Ascending aorta (tissue), 2 donors: ENCODE data around the gene MRPL27. TPM values are rescaled to one million over a fixed set of nuclear protein-coding genes. Genes with fewer than 3 reads are reported as not detected.

Experiments
- DNase-seq, 2 donors: peaks; one replicate each; pipeline ENCODE4 v3.0.0-alpha.2; 2019; ENCODE audit warnings: low spot score in 2 of 2
- H3K27ac ChIP-seq, 2 donors: fragments of 200-600 bp; sonication (generic); one replicate each; pipeline ENCODE4 v1.5.1; 2016 to 2017; ENCODE audit warnings: mild to moderate bottlenecking in 1 of 2
- H3K27me3 ChIP-seq: fragments of 200-600 bp; sonication (generic); one replicate; pipeline ENCODE4 v1.5.1; 2017
- H3K36me3 ChIP-seq, 2 donors: fragments of 200-600 bp; sonication (generic); one replicate each; pipeline ENCODE4 v1.5.1; 2016
- H3K4me1 ChIP-seq, 2 donors: fragments of 200-600 bp; sonication (generic); one replicate each; pipeline ENCODE4 v1.5.1; 2016 to 2017; ENCODE audit warnings: mild to moderate bottlenecking in 1 of 2
- H3K4me3 ChIP-seq, 2 donors: fragments of 200-600 bp; sonication (generic); one replicate each; pipeline ENCODE4 v1.5.1; 2016 to 2017; ENCODE audit warnings: mild to moderate bottlenecking in 1 of 2
- H3K9me3 ChIP-seq, 2 donors: fragments of 200-600 bp; sonication (generic); one replicate each; pipeline ENCODE4 v1.5.1; 2016
- intact Hi-C: fragments of 100-400 bp; cut with DNase I; formaldehyde crosslinking; loops from one replicate; pipeline ENCODE4 v1.15.1; 2023
- total RNA-seq: library from RNA; depleted of rRNA; stranded (reverse); fragments of >200 nt; gene quantifications from one replicate; pipeline ENCODE4 v1.1.0, GENCODE V29; 2016
- TF ChIP-seq, protein P1 (sequence below), 3 experiments: fragments of 200-600 bp in 2 of 3; fragments of 450-650 bp in 1 of 3; sonication (generic) in 2 of 3; IDR thresholded peaks; one replicate each; pipeline ENCODE4 v1.5.1; 2016 to 2019; ENCODE audit warnings: antibody characterized with exemption in 3 of 3, mild to moderate bottlenecking in 1 of 3, moderate library complexity in 1 of 3

Gene MRPL27
- total RNA-seq, 1 donor from 2014 or later, result 28.9 TPM

GRCh38 chr17:50365165-50365564 lies 7.8 kb downstream of the MRPL27 start:
- Histone ChIP-seq H3K4me1 (peaks cover 0 to 4% of the 10 kb centered on the region in 2 donors), H3K27ac (no peak overlapping the region), H3K27me3 (no peaks in the 10 kb centered on the region), H3K9me3 (no peaks in the 10 kb centered on the region), H3K4me3 (no peak overlapping the region), H3K36me3 (peaks cover 44 to 46% of the 10 kb centered on the region in 2 donors)
- TF ChIP-seq, protein P1, sequence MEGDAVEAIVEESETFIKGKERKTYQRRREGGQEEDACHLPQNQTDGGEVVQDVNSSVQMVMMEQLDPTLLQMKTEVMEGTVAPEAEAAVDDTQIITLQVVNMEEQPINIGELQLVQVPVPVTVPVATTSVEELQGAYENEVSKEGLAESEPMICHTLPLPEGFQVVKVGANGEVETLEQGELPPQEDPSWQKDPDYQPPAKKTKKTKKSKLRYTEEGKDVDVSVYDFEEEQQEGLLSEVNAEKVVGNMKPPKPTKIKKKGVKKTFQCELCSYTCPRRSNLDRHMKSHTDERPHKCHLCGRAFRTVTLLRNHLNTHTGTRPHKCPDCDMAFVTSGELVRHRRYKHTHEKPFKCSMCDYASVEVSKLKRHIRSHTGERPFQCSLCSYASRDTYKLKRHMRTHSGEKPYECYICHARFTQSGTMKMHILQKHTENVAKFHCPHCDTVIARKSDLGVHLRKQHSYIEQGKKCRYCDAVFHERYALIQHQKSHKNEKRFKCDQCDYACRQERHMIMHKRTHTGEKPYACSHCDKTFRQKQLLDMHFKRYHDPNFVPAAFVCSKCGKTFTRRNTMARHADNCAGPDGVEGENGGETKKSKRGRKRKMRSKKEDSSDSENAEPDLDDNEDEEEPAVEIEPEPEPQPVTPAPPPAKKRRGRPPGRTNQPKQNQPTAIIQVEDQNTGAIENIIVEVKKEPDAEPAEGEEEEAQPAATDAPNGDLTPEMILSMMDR (IDR thresholded peaks at IDR 0.05), result no peak
- DNase-seq, result no peak
- intact Hi-C loops, result no loop called here

- Histone ChIP-seq H3K4me3 (no peak overlapping the region), H3K4me1 (peaks cover 0 to 4% of the 10 kb centered on the region in 2 donors), H3K36me3 (peaks cover 44 to 45% of the 10 kb centered on the region in 2 donors), H3K27me3 (no peaks in the 10 kb centered on the region), H3K9me3 (no peaks in the 10 kb centered on the region), H3K27ac (no peak overlapping the region)
- TF ChIP-seq, protein P1 (IDR thresholded peaks at IDR 0.05), result no peak
- no peak for DNase-seq
- intact Hi-C loops, result no loop called here
Measured at GRCh38 chr17:50364715-50365114, 8.3 kb downstream of the MRPL27 start.

- DNase-seq, result no peak
- H3K9me3 ChIP-seq, result no peaks in the 10 kb centered on the region
- TF ChIP-seq, protein P1 (IDR thresholded peaks at IDR 0.05), result no peak
- H3K36me3 ChIP-seq, result peaks cover 43% of the 10 kb centered on the region in 2 donors
- no peak overlapping the region for H3K4me3 ChIP-seq
- intact Hi-C loops, result no loop called here
- H3K4me1 ChIP-seq, result peaks cover 0 to 4% of the 10 kb centered on the region in 2 donors
- no peak overlapping the region for H3K27ac ChIP-seq
- H3K27me3 ChIP-seq, result no peaks in the 10 kb centered on the region
Measured at GRCh38 chr17:50364061-50364458, 8.9 kb downstream of the MRPL27 start.

DNA sequence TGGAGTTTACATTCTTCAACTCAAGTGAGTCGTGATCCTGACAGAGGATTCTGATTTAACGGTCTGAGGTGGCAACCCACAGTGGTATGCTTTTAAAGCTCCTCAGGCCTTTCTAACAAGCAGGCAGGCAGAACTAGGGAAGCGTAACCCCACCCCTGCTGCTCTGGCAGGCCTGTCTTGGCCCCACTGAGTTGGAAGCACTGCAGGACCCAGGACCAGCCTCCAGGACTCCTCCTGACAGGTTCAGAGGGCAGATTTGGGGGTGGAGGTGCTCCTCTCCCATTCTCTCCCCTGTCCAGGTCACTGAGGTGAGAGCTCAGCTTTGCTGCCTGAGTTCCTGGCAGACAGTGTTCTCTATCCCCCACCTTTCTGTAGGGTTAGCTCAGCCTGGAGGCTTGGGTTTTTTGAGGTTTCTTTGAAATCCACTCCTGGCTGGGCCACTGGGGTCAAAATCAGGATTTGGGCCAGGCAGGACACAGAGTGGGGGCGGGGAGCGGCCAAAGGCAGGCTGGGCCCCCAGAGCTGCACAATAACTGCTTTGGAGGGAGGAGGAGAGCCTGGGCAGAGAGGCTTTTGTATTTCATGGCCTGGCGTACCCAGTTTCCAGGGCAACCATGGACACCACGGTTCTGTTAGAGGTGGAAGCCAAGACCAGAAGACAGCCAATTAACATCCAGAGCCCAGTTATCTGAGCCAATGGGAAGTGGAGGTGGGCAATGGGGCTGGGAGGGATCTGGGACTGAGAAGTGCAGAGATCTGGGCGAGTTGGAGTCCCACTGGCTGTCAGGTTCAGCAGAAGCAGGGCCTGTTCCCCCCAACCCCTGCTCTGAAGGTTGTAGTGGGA lies 9.5 kb downstream of the MRPL27 start:
- Histone ChIP-seq H3K27ac (no peak overlapping the region), H3K27me3 (no peaks in the 10 kb centered on the region), H3K36me3 (peaks cover 43 to 46% of the 10 kb centered on the region in 2 donors), H3K9me3 (no peaks in the 10 kb centered on the region), H3K4me1 (peaks cover 0 to 4% of the 10 kb centered on the region in 2 donors), H3K4me3 (no peak overlapping the region)
- intact Hi-C loops, result no loop called here
- no peak for DNase-seq
- TF ChIP-seq, protein P1 (IDR thresholded peaks at IDR 0.05), result no peak

DNA sequence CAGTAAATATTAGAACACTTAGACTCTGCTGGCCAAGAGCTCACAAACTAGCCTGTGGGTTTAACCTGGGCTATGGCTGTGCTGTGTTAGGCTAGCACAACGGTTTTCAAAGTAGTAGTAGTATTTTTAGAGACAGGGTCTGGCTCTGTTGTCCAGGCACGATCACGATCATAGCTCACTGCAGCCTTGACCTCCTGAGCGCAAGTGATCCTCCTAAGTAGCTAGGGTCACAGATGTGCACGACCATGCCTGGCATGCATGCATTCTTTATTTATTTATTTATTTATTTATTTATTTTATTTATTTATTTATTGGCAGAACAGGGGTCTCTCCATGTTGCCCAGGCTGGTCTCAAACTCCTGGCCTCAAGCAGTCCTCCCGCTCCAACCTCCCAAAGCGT lies 10.3 kb downstream of the MRPL27 start:
- peaks cover 0 to 4% of the 10 kb centered on the region in 2 donors for H3K4me1 ChIP-seq
- TF ChIP-seq, protein P1 (IDR thresholded peaks at IDR 0.05), result no peak
- H3K36me3 ChIP-seq, result peaks cover 40 to 43% of the 10 kb centered on the region in 2 donors
- no peaks in the 10 kb centered on the region for H3K27me3 ChIP-seq
- intact Hi-C loops, result no loop called here
- no peak overlapping the region for H3K4me3 ChIP-seq
- no peaks in the 10 kb centered on the region for H3K9me3 ChIP-seq
- no peak overlapping the region for H3K27ac ChIP-seq
- no peak for DNase-seq
